ENCODE measurements around the gene ABO.
"Not testable (repeated sequence)": the region's sequence is repeated elsewhere in the genome, so short reads cannot be mapped to it uniquely, and the experiment has no call there.

Gene ABO

GRCh38 chr9:133223159-133223756 lies 51.7 kb downstream of the ABO start:
- not testable (repeated sequence) for DNase-seq

GRCh38 chr9:133221994-133222393 lies 53.0 kb downstream of the ABO start:
- DNase-seq, result not testable (repeated sequence)

- no peak for DNase-seq
Measured at GRCh38 chr9:133221177-133221809, 53.7 kb downstream of the ABO start.

- not testable (repeated sequence) for DNase-seq
Measured at GRCh38 chr9:133218049-133218975, 56.7 kb downstream of the ABO start.

GRCh38 chr9:133217333-133217988 lies 57.5 kb downstream of the ABO start:
- DNase-seq, result not testable (repeated sequence)

GRCh38 chr9:133214276-133214675 lies 60.7 kb downstream of the ABO start:
- DNase-seq, result not testable (repeated sequence)

GRCh38 chr9:133210609-133211008 lies 64.4 kb downstream of the ABO start:
- no peak for DNase-seq

- no peak for DNase-seq
Measured at GRCh38 chr9:133210202-133210532, 64.8 kb downstream of the ABO start.

GRCh38 chr9:133209327-133210201 lies 65.4 kb downstream of the ABO start:
- not testable (repeated sequence) for DNase-seq

GRCh38 chr9:133208880-133209300 lies 66.1 kb downstream of the ABO start, which contains the start of gene OBP2B:
Gene OBP2B (minus strand): TSS chr9:133209250. CDS start chr9:133209199, 51 bp downstream.
- DNase-seq, result not testable (repeated sequence)

- not testable (repeated sequence) for DNase-seq
Measured at GRCh38 chr9:133208171-133208879, 66.7 kb downstream of the ABO start.

GRCh38 chr9:133207540-133208170 lies 67.3 kb downstream of the ABO start:
- no peak for DNase-seq

GRCh38 chr9:133207021-133207531 lies 67.9 kb downstream of the ABO start:
- DNase-seq, result no peak

GRCh38 chr9:133205996-133206931 lies 68.7 kb downstream of the ABO start:
- DNase-seq, result no peak

GRCh38 chr9:133205481-133205887 lies 69.5 kb downstream of the ABO start:
- DNase-seq, result not testable (repeated sequence)
